Kidney tubule cell (primary cell): Measurements from ENCODE around the gene PAQR7.

Experiments
- DNase-seq: peaks from one replicate; pipeline ENCODE4 v3.0.0-alpha.2; 2018; ENCODE audit warnings: low spot score

Gene PAQR7

GRCh38 chr1:25816112-25816718, 59.3 kb downstream of the PAQR7 start:
- DNase-seq, result no peak

DNA sequence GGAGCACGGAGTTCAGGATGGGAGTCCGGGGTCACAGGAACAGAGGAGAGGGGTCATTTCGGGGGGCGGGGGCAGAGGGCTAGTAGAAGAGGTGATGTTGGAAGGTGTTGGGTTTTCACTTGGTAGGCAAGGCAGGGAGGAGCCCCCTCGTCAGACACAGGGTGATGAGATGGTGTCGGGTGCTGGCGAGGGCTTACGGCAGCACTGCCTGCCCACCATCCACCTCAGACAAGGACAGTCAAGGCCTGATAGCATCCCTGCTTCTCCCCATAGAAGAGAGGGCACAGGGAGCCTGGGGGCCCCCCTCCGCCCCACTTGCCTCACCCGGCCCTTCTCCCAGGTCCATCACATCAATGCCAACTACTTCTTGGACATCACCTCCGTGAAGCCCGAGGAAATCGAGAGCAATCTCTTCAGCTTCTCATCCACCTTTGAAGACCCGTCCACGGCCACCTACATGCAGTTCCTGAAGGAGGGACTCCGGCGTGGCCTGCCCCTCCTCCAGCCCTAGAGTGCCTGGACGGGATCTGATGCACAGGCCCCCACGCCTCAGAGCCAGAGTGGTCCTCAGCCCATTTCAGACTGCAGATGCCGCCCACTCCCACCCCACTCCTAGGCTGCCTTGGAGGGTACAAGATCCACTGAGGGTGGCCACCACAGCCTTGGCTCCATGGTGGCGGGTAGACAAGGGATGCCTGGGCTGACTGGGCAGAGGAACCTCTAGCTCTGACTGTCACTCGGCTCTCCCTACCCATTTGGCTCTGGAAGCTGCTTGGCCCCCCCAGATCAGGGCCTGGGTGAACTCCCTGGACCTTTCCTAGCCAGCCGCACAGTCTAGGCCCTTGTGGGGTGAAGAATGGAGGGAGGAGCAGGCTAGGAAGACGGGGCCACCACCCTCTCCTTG, 60.0 kb downstream of the PAQR7 start:
- no peak for DNase-seq

GRCh38 chr1:25814549-25815087, 60.9 kb downstream of the PAQR7 start:
- no peak for DNase-seq

GRCh38 chr1:25813734-25814471, 61.6 kb downstream of the PAQR7 start:
- DNase-seq, result no peak

- DNase-seq, result no peak
Observed at GRCh38 chr1:25813071-25813733, 62.3 kb downstream of the PAQR7 start.
